ENCODE results near the gene SERPINA4.

DNA sequence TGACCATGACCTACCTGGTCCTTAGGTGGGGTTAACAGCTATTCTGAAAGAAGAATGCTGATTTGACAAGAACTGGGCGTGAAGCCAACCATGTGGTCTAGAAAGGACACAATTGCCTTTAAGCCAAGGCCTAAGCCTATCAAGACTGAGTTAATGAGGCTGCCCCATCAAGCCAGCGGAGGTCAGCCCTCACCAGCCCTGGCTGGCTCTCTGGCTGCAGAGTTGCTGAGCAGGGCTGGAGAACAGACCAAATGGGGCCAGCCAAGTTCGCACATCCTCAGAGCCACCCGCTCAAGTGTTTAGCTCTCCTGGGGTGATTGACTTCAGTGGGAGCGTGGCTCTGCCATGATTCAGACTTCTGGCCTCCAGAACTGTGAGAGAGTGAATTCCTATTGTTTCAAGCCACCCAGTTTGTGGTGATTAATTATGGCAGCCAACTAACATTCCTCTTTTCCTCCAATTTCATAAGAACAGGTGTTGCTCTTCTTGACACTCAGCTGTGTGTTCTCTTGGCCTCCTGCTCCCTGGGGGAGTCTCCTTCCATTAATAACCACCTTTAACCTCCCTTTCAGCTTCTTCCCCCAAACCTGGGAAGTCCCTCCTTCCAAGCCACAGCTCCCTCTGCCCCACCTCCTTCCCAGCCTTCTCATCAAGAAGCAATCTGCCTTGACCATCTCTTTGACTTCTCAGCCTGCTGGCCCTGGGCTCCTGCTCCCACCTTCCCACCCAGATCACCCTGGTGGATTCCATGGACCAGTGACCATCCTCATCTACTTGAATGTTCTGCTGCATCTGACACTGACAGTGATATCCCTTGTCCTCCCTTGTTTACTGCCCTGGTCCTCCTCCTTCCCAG, 14.7 kb downstream of the SERPINA4 start:
- TF ChIP-seq, protein P1, sequence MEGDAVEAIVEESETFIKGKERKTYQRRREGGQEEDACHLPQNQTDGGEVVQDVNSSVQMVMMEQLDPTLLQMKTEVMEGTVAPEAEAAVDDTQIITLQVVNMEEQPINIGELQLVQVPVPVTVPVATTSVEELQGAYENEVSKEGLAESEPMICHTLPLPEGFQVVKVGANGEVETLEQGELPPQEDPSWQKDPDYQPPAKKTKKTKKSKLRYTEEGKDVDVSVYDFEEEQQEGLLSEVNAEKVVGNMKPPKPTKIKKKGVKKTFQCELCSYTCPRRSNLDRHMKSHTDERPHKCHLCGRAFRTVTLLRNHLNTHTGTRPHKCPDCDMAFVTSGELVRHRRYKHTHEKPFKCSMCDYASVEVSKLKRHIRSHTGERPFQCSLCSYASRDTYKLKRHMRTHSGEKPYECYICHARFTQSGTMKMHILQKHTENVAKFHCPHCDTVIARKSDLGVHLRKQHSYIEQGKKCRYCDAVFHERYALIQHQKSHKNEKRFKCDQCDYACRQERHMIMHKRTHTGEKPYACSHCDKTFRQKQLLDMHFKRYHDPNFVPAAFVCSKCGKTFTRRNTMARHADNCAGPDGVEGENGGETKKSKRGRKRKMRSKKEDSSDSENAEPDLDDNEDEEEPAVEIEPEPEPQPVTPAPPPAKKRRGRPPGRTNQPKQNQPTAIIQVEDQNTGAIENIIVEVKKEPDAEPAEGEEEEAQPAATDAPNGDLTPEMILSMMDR (IDR thresholded peaks at IDR 0.05), result no peak
- no peak for TF ChIP-seq ZFX (IDR thresholded peaks at IDR 0.05; ENCODE audit: borderline replicate concordance)
